ENCODE data around the gene PYCR2. TPM values are rescaled to one million over a fixed set of nuclear protein-coding genes. Genes with fewer than 3 reads are reported as not detected.

The PYCR2 gene
- total RNA-seq, 1 donor from 2014 or later = 19.5 TPM

DNA sequence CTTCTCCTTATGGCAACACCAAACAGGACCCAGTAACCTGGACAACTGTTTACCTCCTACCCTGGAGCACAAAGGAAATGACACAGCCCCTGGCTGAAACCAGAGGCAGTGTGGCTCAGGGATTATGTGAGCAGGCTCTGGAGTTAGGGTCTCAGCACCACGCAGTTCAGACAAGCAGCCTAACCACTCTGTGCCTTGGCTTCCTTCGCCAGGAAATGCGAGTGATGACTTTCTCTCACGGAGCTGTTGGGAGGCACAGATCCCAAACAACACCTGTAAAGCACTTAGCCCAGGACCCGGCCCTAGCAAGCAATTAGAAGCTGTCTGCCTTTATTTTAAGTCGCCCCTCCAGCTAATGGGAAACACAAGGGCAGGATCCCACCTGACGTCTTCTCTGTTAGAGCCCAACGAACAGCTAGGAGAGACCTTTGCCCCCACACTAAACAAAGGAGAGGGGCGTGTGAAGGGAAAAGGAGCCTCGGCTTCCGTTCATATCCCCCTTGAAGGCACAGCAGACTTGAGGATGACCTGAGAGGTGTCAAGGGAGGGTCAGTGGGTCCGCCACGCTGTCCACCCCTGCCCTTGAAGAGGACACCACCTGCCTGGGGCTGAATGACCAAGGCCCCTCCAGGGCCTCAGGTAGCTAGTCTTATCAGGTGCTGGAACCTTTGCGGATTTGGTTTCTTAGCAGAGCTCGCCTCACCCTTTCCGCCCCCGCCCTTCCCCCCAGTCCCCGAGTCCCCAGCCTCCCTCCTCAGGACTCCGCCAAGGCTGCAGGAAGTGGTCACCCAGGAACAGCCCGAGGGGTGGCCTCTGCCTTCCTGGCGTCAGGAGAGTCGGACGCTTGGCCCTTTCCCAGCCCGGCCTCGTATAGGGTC is 42.7 kb downstream of the PYCR2 start:
- Histone ChIP-seq H3K36me3 (ENCODE audit: control insufficient read depth, insufficient read depth, low read length) (no peaks in the 10 kb centered on the region), H3K4me3 (ENCODE audit: low read depth, low read length) (peak overlapping the region; percentile 72), H3K27me3 (ENCODE audit: control insufficient read depth, insufficient read depth, low read length) (peaks cover 13% of the 10 kb centered on the region)
- FAIRE-seq = no peak
- no peak for TF ChIP-seq CTCF (IDR thresholded peaks at IDR 0.05; ENCODE audit: insufficient read depth, low read length, severe bottlenecking)
- DNase-seq (ENCODE audit: low read depth) = peak; percentile 66

DNA sequence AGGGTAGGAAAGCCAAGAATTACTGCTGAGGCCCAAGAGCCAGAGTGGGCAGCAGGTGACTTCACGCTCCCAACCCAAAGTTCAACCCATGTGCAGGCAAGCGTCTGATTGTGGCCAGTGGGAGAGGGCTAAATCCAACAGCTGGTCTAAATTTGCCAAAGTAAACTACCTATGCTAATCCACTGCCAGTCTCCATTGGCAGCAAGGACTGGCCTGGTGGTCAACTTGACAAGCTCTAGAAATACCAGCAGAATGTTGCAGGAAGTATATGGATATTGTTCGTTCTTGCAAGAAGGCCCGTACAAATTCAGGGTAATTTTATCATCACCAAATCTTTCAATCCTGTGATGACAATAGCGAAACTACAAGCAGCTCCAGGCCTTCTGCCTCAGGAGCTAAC is 43.4 kb downstream of the PYCR2 start:
- Histone ChIP-seq H3K4me3 (ENCODE audit: low read depth, low read length) (no peak overlapping the region), H3K36me3 (ENCODE audit: control insufficient read depth, insufficient read depth, low read length) (no peaks in the 10 kb centered on the region), H3K27me3 (ENCODE audit: control insufficient read depth, insufficient read depth, low read length) (peaks cover 13% of the 10 kb centered on the region)
- DNase-seq (ENCODE audit: low read depth) (no peak), FAIRE-seq (no peak)
- TF ChIP-seq CTCF (IDR thresholded peaks at IDR 0.05; ENCODE audit: insufficient read depth, low read length, severe bottlenecking) = no peak

DNA sequence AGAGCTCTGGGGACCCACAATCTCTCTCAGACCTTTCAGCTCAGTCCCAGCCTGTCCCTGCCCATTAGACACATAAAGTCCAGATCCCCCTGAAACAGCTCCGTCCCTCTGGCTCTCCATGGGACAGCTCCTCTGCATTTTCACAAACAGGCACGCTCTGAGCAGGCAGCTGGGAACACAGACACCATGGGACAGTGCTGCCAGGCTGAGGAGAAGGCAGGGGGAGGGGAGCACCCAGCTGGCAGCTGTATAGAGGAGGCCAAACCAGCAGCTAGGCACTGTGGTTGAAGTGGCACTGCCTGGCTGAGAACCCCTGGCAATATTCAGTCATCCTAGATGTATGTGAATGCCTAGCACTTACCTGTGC is 43.8 kb downstream of the PYCR2 start:
- H3K4me3 ChIP-seq (ENCODE audit: low read depth, low read length) = no peak overlapping the region
- no peaks in the 10 kb centered on the region for H3K36me3 ChIP-seq (ENCODE audit: control insufficient read depth, insufficient read depth, low read length)
- H3K27me3 ChIP-seq (ENCODE audit: control insufficient read depth, insufficient read depth, low read length) = peaks cover 13% of the 10 kb centered on the region
- FAIRE-seq (no peak), DNase-seq (ENCODE audit: low read depth) (no peak)
- TF ChIP-seq CTCF (IDR thresholded peaks at IDR 0.05; ENCODE audit: insufficient read depth, low read length, severe bottlenecking) = no peak

DNA sequence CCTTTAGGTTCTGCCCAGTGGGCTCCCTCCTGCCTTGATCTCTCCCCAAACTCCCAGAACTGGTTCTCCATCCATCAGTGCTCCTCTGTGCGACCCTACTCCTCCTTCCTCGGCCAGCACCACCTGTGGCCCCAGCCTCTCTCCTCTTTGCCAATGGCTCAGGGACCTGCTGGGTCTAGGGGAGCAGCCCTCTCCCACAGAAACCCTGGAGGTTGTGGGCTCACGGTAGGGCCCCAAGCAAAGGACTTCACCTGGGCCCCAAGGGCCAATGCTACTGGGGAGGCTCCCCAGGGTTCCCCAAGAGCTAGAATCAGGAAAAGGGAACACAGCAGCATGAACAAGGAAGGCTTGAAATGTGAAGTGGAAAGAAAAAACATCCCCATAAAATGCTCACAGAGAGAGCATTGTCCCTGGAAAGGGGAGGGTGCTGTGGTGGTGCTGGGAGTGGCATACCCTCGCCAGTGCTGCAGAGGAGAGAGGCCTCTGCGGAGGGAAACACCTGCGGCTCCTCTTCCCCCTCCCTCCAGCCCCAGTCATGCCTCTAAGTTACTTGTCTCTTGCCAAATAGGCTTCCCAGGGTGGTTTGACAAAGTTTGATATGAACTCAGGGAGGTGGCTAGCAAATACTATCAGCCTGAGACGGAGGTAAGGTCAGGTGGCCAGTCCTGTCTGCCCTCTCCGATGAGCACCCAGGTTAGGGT is 44.4 kb downstream of the PYCR2 start:
- H3K27me3 ChIP-seq (ENCODE audit: control insufficient read depth, insufficient read depth, low read length) = peaks cover 13% of the 10 kb centered on the region
- DNase-seq (ENCODE audit: low read depth) = no peak
- FAIRE-seq = no peak
- H3K4me3 ChIP-seq (ENCODE audit: low read depth, low read length) = no peak overlapping the region
- H3K36me3 ChIP-seq (ENCODE audit: control insufficient read depth, insufficient read depth, low read length) = no peaks in the 10 kb centered on the region
- TF ChIP-seq CTCF (IDR thresholded peaks at IDR 0.05; ENCODE audit: insufficient read depth, low read length, severe bottlenecking) = no peak

- DNase-seq (ENCODE audit: low read depth) = no peak
- no peak for TF ChIP-seq CTCF (IDR thresholded peaks at IDR 0.05; ENCODE audit: insufficient read depth, low read length, severe bottlenecking)
- Histone ChIP-seq H3K4me3 (ENCODE audit: low read depth, low read length) (no peak overlapping the region), H3K27me3 (ENCODE audit: control insufficient read depth, insufficient read depth, low read length) (peaks cover 15% of the 10 kb centered on the region), H3K36me3 (ENCODE audit: control insufficient read depth, insufficient read depth, low read length) (peaks cover 3% of the 10 kb centered on the region)
- no peak for FAIRE-seq
These were observed 45.8 kb downstream of the PYCR2 start for GRCh38 chr1:225878282-225878681.
